22Rv1 (cell line): ENCODE measurements around the gene OGN.

Source experiments
- ZFX ChIP-seq: fragments of 450-650 bp; IDR thresholded peaks from 2 replicates; pipeline ENCODE4 v1.6.1; 2017; ENCODE audit warnings: antibody characterized with exemption, borderline replicate concordance
- TF ChIP-seq, protein P1 (sequence below): fragments of 450-650 bp; IDR thresholded peaks from 2 replicates; pipeline ENCODE4 v1.5.1; 2017; ENCODE audit warnings: mild to moderate bottlenecking

DNA sequence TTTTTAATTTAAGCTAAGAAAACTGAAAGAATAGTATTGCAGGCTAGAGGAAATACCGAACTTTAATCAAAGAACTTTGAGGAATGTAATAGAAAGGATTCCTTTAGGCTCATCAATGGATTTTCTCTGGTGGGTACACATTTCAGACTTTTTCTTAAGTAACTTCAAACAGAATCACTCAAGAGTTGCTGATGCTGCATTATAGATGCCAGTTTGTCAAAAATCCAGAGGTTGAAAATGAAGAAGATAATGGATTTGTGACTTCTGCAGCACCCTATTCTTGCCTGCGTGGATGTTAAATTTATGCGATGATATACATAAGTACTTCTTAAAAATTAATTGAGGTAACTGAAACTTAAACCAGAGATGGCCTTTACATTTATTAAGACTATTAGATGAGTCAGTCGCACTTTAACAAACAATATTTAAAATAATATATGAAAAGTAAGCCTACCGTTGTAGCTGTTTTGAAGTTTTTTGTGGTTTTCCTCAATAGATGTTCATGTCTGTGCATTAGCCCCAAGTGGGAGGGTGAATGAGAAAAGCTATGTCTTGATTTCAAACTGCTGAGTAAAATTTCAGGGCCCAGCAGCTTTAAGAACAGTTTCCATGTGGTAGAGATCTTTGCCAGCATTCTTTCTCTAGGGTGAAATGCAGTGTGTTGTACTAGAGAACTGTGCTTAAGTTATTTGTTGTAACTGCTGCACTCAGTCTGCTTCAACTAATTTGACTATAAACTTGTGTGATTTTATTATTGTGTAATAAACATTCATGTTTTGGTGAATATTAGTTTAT is at the start of gene OGN:
- TF ChIP-seq, protein P1, sequence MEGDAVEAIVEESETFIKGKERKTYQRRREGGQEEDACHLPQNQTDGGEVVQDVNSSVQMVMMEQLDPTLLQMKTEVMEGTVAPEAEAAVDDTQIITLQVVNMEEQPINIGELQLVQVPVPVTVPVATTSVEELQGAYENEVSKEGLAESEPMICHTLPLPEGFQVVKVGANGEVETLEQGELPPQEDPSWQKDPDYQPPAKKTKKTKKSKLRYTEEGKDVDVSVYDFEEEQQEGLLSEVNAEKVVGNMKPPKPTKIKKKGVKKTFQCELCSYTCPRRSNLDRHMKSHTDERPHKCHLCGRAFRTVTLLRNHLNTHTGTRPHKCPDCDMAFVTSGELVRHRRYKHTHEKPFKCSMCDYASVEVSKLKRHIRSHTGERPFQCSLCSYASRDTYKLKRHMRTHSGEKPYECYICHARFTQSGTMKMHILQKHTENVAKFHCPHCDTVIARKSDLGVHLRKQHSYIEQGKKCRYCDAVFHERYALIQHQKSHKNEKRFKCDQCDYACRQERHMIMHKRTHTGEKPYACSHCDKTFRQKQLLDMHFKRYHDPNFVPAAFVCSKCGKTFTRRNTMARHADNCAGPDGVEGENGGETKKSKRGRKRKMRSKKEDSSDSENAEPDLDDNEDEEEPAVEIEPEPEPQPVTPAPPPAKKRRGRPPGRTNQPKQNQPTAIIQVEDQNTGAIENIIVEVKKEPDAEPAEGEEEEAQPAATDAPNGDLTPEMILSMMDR: no peak
- TF ChIP-seq ZFX: no peak
